Bronchial epithelial cell (primary cell): ENCODE data around the gene PET117. TPM values are rescaled to one million over a fixed set of nuclear protein-coding genes. Genes with fewer than 3 reads are reported as not detected.
"Not testable (repeated sequence)": the region's sequence is repeated elsewhere in the genome, so short reads cannot be mapped to it uniquely, and the experiment has no call there.

Experiments
- DNase-seq: peaks from one replicate; pipeline ENCODE4 v3.0.0-alpha.2; 2010; ENCODE audit warnings: low read depth
- FAIRE-seq: peaks from 2 replicates; lab custom pipeline; 2011; peaks lifted over from hg19 to GRCh38; lab: Jason Lieb, UNC
- H3K27me3 ChIP-seq: 2 replicates; pipeline ENCODE4 v1.5.1; 2011; ENCODE audit warnings: low read length; ENCODE audit not compliant: control insufficient read depth, insufficient read depth
- H3K36me3 ChIP-seq: 2 replicates; pipeline ENCODE4 v1.5.1; 2011; ENCODE audit warnings: low read length; ENCODE audit not compliant: control insufficient read depth, insufficient read depth
- H3K4me3 ChIP-seq: 2 replicates; pipeline ENCODE4 v1.5.1; 2011; ENCODE audit warnings: mild to moderate bottlenecking, low read depth, low read length, control low read depth
- CTCF ChIP-seq: IDR thresholded peaks from 2 replicates; pipeline ENCODE4 v1.5.1; 2011; ENCODE audit warnings: mild to moderate bottlenecking, moderate library complexity, low read length, control low read depth, inconsistent platforms; ENCODE audit not compliant: insufficient read depth, severe bottlenecking
- total RNA-seq: library from RNA; depleted of rRNA; stranded (reverse); fragments of >200 nt; gene quantifications from 2 replicates; pipeline ENCODE4 v1.2.1, GENCODE V29; 2014

PET117 gene, protein sequence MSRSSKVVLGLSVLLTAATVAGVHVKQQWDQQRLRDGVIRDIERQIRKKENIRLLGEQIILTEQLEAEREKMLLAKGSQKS
- 11.4 and 15.3 TPM in 2 replicates for total RNA-seq

DNA sequence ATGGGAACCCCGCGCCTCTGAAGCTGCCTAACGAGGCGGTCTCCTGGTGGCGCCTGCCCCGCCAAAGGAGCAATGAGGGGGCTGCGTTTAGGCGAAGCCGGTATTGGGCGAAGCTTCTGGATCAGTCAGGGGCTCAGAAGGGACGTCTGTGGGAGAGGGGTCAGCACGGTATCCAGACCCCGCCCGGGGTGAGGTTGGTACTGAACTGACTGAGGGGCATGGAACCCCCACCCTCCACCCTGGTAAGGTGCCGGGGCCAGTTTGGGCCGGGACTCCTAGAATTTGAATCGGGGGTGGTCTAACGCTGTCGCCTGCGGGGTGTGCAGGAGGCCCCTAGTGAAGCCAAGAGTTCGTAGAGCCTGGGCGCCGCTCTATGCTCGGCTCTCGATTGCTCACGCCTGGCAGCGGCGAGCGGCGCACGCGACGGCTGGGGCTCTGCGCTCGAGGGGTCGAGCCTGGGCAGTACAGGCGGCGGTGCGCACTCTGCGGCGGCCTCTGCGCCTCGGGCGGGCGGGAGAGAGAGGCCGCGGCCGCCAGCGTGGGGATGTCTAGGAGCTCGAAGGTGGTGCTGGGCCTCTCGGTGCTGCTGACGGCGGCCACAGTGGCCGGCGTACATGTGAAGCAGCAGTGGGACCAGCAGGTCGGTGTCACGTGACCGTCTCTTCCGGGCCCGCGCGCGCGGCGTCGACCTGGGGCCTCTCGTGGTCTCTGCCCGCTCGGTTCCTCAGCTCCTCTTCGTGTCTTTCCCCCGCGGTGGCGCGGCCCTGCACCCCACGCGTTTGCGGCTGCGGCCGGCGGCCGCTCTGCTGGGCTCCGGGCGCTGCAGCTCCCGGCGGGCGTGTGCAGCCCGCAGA, at the start of gene PET117, which contains the start of gene KAT14:
TSS of gene PET117 (plus strand) at position 452 of the 854 bp plus-strand sequence. CDS start at position 545, 93 bp downstream.
TSS of gene KAT14 (plus strand) at position 452 of the 854 bp plus-strand sequence. CDS start 4,798 bp downstream, outside the sequence.
- no peak for TF ChIP-seq CTCF
- FAIRE-seq, result no peak
- peak within 1 kb of the TSS; percentile 81 for H3K4me3 ChIP-seq

GRCh38 chr20:18088298-18088697, 49.4 kb upstream of the PET117 start:
- DNase-seq, H3K27me3 ChIP-seq, FAIRE-seq: not testable (repeated sequence)

More for the DNA sequence above, at the start of gene PET117, which contains the start of gene KAT14:
- peak; percentile 60 for DNase-seq
- H3K27me3 ChIP-seq, result no peaks in the 10 kb centered on the region
- peaks cover under 1% of the 10 kb centered on the region for H3K36me3 ChIP-seq

DNA sequence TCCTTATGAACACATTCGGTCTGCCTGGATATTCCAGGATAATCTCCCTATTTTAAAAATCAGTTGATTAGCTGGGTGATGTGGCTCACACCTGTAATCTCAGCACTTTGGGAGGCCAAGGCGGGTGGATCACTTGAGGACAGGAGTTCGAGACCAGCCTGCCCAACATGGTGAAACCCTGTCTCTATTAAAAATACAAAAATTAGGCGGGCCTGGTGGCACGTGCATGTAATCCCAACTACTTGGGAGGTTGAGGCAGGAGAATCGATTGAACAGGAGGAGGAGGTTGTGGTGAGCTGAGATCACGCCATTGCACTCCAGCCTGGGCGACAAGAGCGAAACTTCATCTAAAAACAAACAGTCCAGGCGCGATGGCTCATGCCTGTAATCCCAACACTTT, 48.8 kb upstream of the PET117 start:
- not testable (repeated sequence) for H3K4me3 ChIP-seq, DNase-seq, H3K36me3 ChIP-seq, FAIRE-seq, H3K27me3 ChIP-seq

More at GRCh38 chr20:18088298-18088697, 49.4 kb upstream of the PET117 start:
- not testable (repeated sequence) for H3K36me3 ChIP-seq, H3K4me3 ChIP-seq

DNA sequence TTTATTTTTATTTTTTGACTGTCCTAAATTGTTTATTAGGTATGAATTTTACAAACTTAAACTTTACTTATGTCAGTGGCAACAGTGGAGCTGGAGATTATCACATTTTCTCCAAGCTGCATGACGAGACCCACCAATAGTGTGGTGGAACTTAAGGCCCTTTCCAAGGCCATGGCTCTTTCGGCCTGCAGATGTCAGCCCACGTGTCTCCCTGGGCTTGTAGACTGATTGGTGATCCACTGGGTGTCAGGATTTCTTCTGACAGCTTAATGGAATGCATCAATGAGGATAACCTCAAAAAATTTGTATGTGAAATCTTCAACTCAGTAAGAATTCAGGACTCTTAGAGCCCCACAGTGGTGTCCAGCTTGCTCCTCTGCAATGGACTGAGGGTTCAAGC, 47.6 kb upstream of the PET117 start:
- Histone ChIP-seq H3K4me3 (no peak overlapping the region), H3K27me3 (no peaks in the 10 kb centered on the region), H3K36me3 (no peaks in the 10 kb centered on the region)
- TF ChIP-seq CTCF, result no peak
- DNase-seq (no peak), FAIRE-seq (no peak)

- Histone ChIP-seq H3K4me3 (no peak overlapping the region), H3K36me3 (no peaks in the 10 kb centered on the region), H3K27me3 (no peaks in the 10 kb centered on the region)
- FAIRE-seq, result no peak
- no peak for DNase-seq
- no peak for TF ChIP-seq CTCF
These were observed 47.2 kb upstream of the PET117 start for GRCh38 chr20:18090477-18090876.

- no peak for FAIRE-seq
- no peaks in the 10 kb centered on the region for H3K27me3 ChIP-seq
- no peak overlapping the region for H3K4me3 ChIP-seq
- DNase-seq, result peak; percentile 24
- no peak for TF ChIP-seq CTCF
- H3K36me3 ChIP-seq, result no peaks in the 10 kb centered on the region
These were observed 46.0 kb upstream of the PET117 start for GRCh38 chr20:18091623-18092022.
